Psoas muscle (tissue), 8 donors: Measurements from ENCODE around the gene KCNG2. TPM values are rescaled to one million over a fixed set of nuclear protein-coding genes. Genes with fewer than 3 reads are reported as not detected.
"Not testable (repeated sequence)": the region's sequence is repeated elsewhere in the genome, so short reads cannot be mapped to it uniquely, and the experiment has no call there.

Source experiments
- ATAC-seq, 4 donors: fragments of 200-7000 bp; cut with Tn5 transposase; one replicate each; pipeline ENCODE4 v1.9.1; 2020; ENCODE audit warnings: moderate library complexity in 3 of 4, mild to moderate bottlenecking in 2 of 4
- DNase-seq, 2 donors: peaks; one replicate each; pipeline ENCODE4 v3.0.0-alpha.2; 2020
- H3K27ac ChIP-seq: fragments of 200-600 bp; one replicate; pipeline ENCODE4 v1.8.0; 2022
- H3K27me3 ChIP-seq, 3 donors: fragments of 200-600 bp in 1 of 3; one replicate each; pipeline versions ENCODE4 v1.6.1 to v1.8.0; 2013 to 2022; ENCODE audit warnings: low read length in 2 of 3, mild to moderate bottlenecking in 2 of 3, moderate library complexity in 1 of 3; ENCODE audit not compliant: insufficient read depth in 3 of 3
- H3K36me3 ChIP-seq, 2 donors: fragments of 200-600 bp in 1 of 2; one replicate each; pipeline versions ENCODE4 v1.6.1 to v1.8.0; 2013 to 2022; ENCODE audit warnings: low read depth in 1 of 2, mild to moderate bottlenecking in 1 of 2, moderate library complexity in 1 of 2; ENCODE audit not compliant: insufficient read depth in 1 of 2
- H3K4me1 ChIP-seq: fragments of 200-600 bp; one replicate; pipeline ENCODE4 v1.8.0; 2022
- H3K4me3 ChIP-seq: fragments of 200-600 bp; one replicate; pipeline ENCODE4 v1.8.0; 2022; ENCODE audit warnings: mild to moderate bottlenecking
- H3K9me3 ChIP-seq: fragments of 200-600 bp; one replicate; pipeline ENCODE4 v1.8.0; 2022
- WGBS, 3 donors: extraction: QIAGEN DNeasy Blood & Tissue Kit; methylation state at CpG; one replicate each; pipeline versions ENCODE4 v1.1.6 to v1.1.7; 2013; 5-methylcytosine and 5-hydroxymethylcytosine counted together
- intact Hi-C, 2 donors: fragments of 100-400 bp; cut with DNase I; formaldehyde crosslinking; loops; one replicate each; pipeline versions ENCODE4 v1.11.0 to v1.14.2; 2022
- polyA plus RNA-seq, 3 donors: library from polyadenylated mRNA; stranded (reverse); fragments of 200-250 nt; gene quantifications; one replicate each; pipeline ENCODE4 v1.2.3, GENCODE V29; 2013
- total RNA-seq, 4 donors: library from RNA; stranded (reverse); fragmentation: NEBNext Ultra II Directional in 2 of 4; extraction: Animal tissue kit (Norgen Biotek cat#: 25700) in 2 of 4; gene quantifications; one replicate each; pipeline versions ENCODE4 v1.2.1 to v1.2.4, GENCODE V29; 2021 to 2023
- TF ChIP-seq, protein P1 (sequence below): fragments of 200-600 bp; IDR thresholded peaks from one replicate; pipeline ENCODE4 v1.8.0; 2022; ENCODE audit warnings: antibody characterized with exemption
- donor health status: healthy with polysubstance abuse.
- donor health status: DM: no; HTN: no; CAD: no; lungs with moderate emphysema.
- donor health status: Bipolar disorder and iron deficiency.
- donor health status: healthy.
- donor health status: DM: yes; HTN: yes; CAD: no.
- donor health status: DM: no; HTN: no; CAD: no.
- donor health status: DM: no; HTN: no; CAD: no.
- donor health status: DM: yes; HTN: yes; CAD: no.

Gene KCNG2
- total and polyA plus RNA-seq, 7 donors: 0.04 to 0.54 (median 0.27) TPM; not detected in 2

DNA sequence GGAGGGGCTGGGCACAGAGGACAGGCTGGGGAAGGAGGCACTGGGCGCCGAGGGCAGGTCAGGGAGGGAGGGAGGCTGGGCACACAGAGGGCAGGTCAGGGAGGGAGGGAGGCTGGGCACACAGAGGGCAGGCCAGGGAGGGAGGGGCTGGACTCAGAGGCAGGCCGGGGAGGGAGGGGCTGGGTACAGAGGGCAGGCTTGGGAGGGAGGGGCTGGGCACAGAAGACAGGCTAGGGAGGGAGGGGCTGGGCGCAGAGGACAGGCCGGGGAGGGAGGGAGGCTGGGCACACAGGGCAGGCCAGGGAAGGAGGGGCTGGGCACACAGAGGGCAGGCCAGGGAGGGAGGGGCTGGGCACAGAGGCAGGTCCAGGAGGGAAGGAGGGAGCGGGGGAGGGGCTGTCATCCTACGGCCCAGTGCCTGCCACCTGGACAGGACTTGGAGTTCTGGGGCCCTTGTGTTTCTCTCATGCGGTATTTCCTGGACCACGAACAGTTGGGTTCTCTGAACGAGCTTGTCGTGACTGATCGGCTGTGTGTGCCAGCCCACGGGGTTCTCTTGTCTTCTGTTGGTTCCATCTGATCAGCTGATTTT lies 46.7 kb upstream of the KCNG2 start:
- intact Hi-C loops: no loop called here
- H3K27me3 ChIP-seq: no peaks in the 10 kb centered on the region
- peaks cover 2 to 34% of the 10 kb centered on the region in 2 donors for H3K36me3 ChIP-seq
- H3K4me3 ChIP-seq: no peak overlapping the region
- no peaks in the 10 kb centered on the region for H3K4me1 ChIP-seq
- DNase-seq (no peak), ATAC-seq (peak; percentile 42 to 89 (median 64))
- 63 to 85% (median 67%) methylated on average over 10 to 13 of the region's 13 CpGs for WGBS, 3 donors
- TF ChIP-seq, protein P1, sequence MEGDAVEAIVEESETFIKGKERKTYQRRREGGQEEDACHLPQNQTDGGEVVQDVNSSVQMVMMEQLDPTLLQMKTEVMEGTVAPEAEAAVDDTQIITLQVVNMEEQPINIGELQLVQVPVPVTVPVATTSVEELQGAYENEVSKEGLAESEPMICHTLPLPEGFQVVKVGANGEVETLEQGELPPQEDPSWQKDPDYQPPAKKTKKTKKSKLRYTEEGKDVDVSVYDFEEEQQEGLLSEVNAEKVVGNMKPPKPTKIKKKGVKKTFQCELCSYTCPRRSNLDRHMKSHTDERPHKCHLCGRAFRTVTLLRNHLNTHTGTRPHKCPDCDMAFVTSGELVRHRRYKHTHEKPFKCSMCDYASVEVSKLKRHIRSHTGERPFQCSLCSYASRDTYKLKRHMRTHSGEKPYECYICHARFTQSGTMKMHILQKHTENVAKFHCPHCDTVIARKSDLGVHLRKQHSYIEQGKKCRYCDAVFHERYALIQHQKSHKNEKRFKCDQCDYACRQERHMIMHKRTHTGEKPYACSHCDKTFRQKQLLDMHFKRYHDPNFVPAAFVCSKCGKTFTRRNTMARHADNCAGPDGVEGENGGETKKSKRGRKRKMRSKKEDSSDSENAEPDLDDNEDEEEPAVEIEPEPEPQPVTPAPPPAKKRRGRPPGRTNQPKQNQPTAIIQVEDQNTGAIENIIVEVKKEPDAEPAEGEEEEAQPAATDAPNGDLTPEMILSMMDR: no peak
- H3K27ac ChIP-seq: no peak overlapping the region
- H3K9me3 ChIP-seq: no peaks in the 10 kb centered on the region

DNA sequence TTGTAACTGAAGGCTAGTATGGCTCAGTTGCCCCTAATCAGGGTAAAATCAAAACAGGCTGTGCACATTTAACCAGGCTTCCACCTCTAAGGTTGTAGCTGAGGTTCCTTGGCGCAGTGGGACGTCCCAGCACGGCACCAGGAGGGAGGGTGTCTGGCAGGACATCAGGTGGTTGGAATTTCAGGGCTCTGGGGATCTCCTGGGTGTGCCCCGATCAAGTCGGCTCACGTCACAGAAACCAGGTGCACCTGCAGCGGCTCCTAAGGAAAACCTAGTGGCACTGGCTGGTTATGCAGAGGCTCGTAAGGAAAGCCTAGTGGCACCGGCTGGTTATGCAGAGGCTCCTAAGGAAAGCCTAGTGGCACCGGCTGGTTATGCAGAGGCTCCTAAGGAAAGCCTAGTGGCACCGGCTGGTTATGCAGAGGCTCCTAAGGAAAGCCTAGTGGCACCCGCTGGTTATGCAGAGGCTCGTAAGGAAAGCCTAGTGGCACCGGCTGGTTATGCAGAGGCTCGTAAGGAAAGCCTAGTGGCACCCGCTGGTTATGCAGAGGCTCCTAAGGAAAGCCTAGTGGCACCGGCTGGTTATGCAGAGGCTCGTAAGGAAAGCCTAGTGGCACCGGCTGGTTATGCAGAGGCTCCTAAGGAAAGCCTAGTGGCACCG lies 45.7 kb upstream of the KCNG2 start:
- H3K4me1 ChIP-seq, H3K9me3 ChIP-seq, H3K27me3 ChIP-seq, H3K4me3 ChIP-seq, DNase-seq, ATAC-seq, intact Hi-C loops, H3K27ac ChIP-seq: not testable (repeated sequence)
- 94 to 96% (median 95%) methylated on average over 14 to 18 of the region's 20 CpGs for WGBS, 3 donors
- peaks cover 2 to 28% of the 10 kb centered on the region in 2 donors for H3K36me3 ChIP-seq

DNA sequence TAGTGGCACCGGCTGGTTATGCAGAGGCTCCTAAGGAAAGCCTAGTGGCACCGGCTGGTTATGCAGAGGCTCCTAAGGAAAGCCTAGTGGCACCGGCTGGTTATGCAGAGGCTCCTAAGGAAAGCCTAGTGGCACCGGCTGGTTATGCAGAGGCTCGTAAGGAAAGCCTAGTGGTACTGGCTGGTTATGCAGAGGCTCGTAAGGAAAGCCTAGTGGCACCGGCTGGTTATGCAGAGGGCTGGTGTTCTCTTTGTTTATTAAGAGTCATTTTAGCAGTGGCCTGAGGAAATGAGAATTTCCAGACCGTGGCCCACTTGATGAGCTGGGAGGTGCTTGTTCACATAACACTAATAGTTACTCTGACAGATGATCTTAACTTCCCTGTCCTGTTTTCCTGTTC lies 44.8 kb upstream of the KCNG2 start:
- ATAC-seq, DNase-seq, H3K4me1 ChIP-seq, H3K27ac ChIP-seq, H3K27me3 ChIP-seq, H3K4me3 ChIP-seq, H3K9me3 ChIP-seq, intact Hi-C loops: not testable (repeated sequence)
- peaks cover 2 to 26% of the 10 kb centered on the region in 2 donors for H3K36me3 ChIP-seq
- 91 to 94% (median 94%) methylated on average over 5 to 6 of the region's 8 CpGs for WGBS, 3 donors

DNA sequence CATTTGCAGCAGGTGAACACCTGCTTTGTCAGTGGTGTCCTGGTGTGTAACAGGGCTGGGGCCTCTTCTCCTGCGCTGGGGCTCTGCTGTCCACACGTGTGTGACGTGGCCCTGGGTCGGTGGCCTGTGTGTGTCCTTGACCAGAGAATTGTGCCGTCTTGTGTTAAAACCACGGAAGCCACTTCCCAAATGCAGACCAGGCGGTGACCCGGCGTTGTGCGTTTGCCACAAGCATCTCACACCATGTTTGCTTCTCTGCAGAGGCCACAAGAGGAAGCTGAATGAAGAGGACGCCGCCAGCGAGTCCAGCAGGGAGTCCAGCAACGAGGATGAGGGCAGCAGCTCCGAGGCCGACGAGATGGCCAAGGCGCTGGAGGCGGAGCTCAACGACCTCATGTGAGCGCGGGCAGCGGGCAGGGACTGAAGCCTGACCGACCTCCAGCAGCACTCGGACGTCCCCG lies 44.3 kb upstream of the KCNG2 start:
- TF ChIP-seq, protein P1: no peak
- intact Hi-C loops: no loop called here
- H3K27ac ChIP-seq: no peak overlapping the region
- 95 to 98% (median 96%) methylated on average over 27 of the region's 27 CpGs for WGBS, 3 donors
- ATAC-seq (no peak), DNase-seq (no peak)
- H3K4me1 ChIP-seq: no peaks in the 10 kb centered on the region
- peaks cover 2 to 26% of the 10 kb centered on the region in 2 donors for H3K36me3 ChIP-seq
- no peak overlapping the region for H3K4me3 ChIP-seq
- H3K9me3 ChIP-seq: no peaks in the 10 kb centered on the region
- no peaks in the 10 kb centered on the region for H3K27me3 ChIP-seq

DNA sequence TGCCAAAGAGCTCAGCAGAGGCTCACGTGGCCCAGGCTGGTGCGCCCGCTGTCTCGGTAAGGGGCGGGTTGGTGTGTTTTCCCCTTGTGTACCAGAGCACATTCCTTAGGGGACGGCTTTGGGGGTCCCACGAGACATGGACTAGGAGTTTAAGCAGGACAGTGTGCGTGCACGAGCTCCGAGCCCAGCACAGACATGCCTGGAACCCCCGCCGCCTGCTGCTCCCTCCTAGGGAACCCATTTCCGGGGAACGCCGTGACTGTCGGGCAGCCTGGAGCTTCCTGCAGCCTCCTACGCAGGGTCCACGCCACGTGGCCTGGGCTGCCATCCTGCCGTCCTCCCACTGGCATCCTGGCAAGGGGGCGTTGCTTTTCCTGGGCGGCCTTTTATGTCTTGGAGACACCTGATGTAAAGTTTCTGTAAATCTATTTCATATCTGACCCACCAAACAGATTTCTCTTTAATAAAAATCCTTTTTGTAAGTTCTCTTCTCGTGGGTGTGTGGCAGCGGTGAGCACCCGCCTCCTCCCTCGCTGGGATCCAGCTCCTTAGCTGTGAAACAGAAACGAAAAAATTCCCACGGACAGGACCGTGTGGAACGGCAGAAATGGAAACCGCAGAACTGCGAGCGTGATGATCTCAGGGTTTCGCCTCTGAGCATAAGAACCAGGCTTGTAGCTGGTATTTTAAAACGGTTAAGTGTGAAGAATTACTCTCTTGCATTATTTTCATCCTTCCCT lies 43.5 kb upstream of the KCNG2 start:
- Histone ChIP-seq H3K27me3 (no peaks in the 10 kb centered on the region), H3K36me3 (peaks cover 2 to 26% of the 10 kb centered on the region in 2 donors)
- no peak for DNase-seq

More for the DNA sequence above, 43.5 kb upstream of the KCNG2 start:
- intact Hi-C loops: no loop called here
- no peak overlapping the region for H3K27ac ChIP-seq
- TF ChIP-seq, protein P1: no peak
- H3K4me3 ChIP-seq: no peak overlapping the region
- WGBS, 3 donors: 96 to 97% (median 96%) methylated on average over 35 of the region's 35 CpGs
- ATAC-seq: no peak
- H3K9me3 ChIP-seq: peaks cover 6% of the 10 kb centered on the region
- no peaks in the 10 kb centered on the region for H3K4me1 ChIP-seq
